Esophagus muscularis mucosa (tissue), 4 donors: Measurements from ENCODE around the gene SPIRE1. TPM values are rescaled to one million over a fixed set of nuclear protein-coding genes. Genes with fewer than 3 reads are reported as not detected.

Experiments used
- DNase-seq: peaks from one replicate; pipeline ENCODE4 v3.0.0-alpha.2; 2017; ENCODE audit errors: extremely low spot score
- H3K27ac ChIP-seq, 4 donors: fragments of 200-600 bp; sonication (generic); replicated peaks in 1 of 4; 1 replicate in 3 of 4; 2 replicates in 1 of 4; pipeline ENCODE4 v1.5.1; 2016 to 2019; ENCODE audit warnings: mild to moderate bottlenecking in 1 of 4
- H3K27me3 ChIP-seq, 4 donors: fragments of 200-600 bp; sonication (generic); one replicate each; pipeline versions ENCODE4 v1.5.1 to v1.6.0; 2016 to 2019
- H3K36me3 ChIP-seq, 4 donors: fragments of 200-600 bp; sonication (generic); one replicate each; pipeline ENCODE4 v1.5.1; 2016 to 2019
- H3K4me1 ChIP-seq, 4 donors: fragments of 200-600 bp; sonication (generic); one replicate each; pipeline ENCODE4 v1.5.1; 2016 to 2019
- H3K4me3 ChIP-seq, 4 donors: fragments of 200-600 bp; sonication (generic); 1 replicate in 2 of 4; 2 replicates in 2 of 4; pipeline ENCODE4 v1.5.1; 2016 to 2019; ENCODE audit warnings: mild to moderate bottlenecking in 4 of 4, moderate library complexity in 1 of 4
- H3K9me3 ChIP-seq, 4 donors: fragments of 200-600 bp; sonication (generic); 1 replicate in 3 of 4; 2 replicates in 1 of 4; pipeline ENCODE4 v1.5.1; 2016 to 2019
- CTCF ChIP-seq, 3 experiments: fragments of 200-600 bp in 2 of 3; fragments of 450-650 bp in 1 of 3; sonication (generic) in 2 of 3; IDR thresholded peaks; one replicate each; pipeline ENCODE4 v1.5.1; 2017 to 2019; ENCODE audit warnings: antibody characterized with exemption in 3 of 3, mild to moderate bottlenecking in 2 of 3, moderate library complexity in 1 of 3
- EP300 ChIP-seq: sonication (generic); formaldehyde crosslinking; IDR thresholded peaks from one replicate; pipeline ENCODE4 v1.6.1; 2017; ENCODE audit warnings: antibody characterized with exemption
- POLR2A ChIP-seq: fragments of 450-650 bp; IDR thresholded peaks from one replicate; pipeline ENCODE4 v1.6.1; 2017; ENCODE audit warnings: antibody characterized with exemption, moderate library complexity, mild to moderate bottlenecking, low read depth
- POLR2AphosphoS5 ChIP-seq, 2 donors: sonication (generic); formaldehyde crosslinking; IDR thresholded peaks; one replicate each; pipeline ENCODE4 v1.6.1; 2017; ENCODE audit warnings: antibody characterized with exemption in 2 of 2
- WGBS: methylation state at CpG from one replicate; pipeline ENCODE4 v1.1.5; 2018; 5-methylcytosine and 5-hydroxymethylcytosine counted together
- intact Hi-C: fragments of 100-400 bp; cut with DNase I; formaldehyde crosslinking; loops from one replicate; pipeline ENCODE4 v1.15.1; 2023
- total RNA-seq, 4 donors: library from RNA; depleted of rRNA; stranded (reverse); fragments of >200 nt; gene quantifications; one replicate each; pipeline versions ENCODE4 v1.1.0 to v1.2.1, GENCODE V29; 2016

Gene SPIRE1
- total RNA-seq, 4 donors from 2014 or later = 33.2 to 48.3 (median 40.2) TPM

- intact Hi-C loops = no loop called here
- DNase-seq = no peak
- Histone ChIP-seq H3K4me3 (no peak overlapping the region), H3K9me3 (no peaks in the 10 kb centered on the region), H3K27me3 (no peaks in the 10 kb centered on the region), H3K27ac (no peak overlapping the region), H3K4me1 (no peaks in the 10 kb centered on the region), H3K36me3 (peaks cover 0 to 10% (median 6%) of the 10 kb centered on the region in 4 donors)
- no peak for TF ChIP-seq EP300
- no peak for TF ChIP-seq CTCF (IDR thresholded peaks at IDR 0.05)
- TF ChIP-seq POLR2A = no peak
- TF ChIP-seq POLR2AphosphoS5 (IDR thresholded peaks at IDR 0.05) = no peak
- 70% methylated on average over 7 of the region's 7 CpGs for WGBS
These were observed 187.4 kb downstream of the SPIRE1 start for GRCh38 chr18:12470382-12471075.

GRCh38 chr18:12468445-12468844, 189.5 kb downstream of the SPIRE1 start:
- intact Hi-C loops = no loop called here

GRCh38 chr18:12464731-12465130, 193.2 kb downstream of the SPIRE1 start:
- Histone ChIP-seq H3K9me3 (no peaks in the 10 kb centered on the region), H3K4me3 (no peak overlapping the region), H3K36me3 (peaks cover 17 to 43% (median 23%) of the 10 kb centered on the region in 4 donors), H3K4me1 (no peaks in the 10 kb centered on the region), H3K27me3 (no peaks in the 10 kb centered on the region), H3K27ac (no peak overlapping the region)
- intact Hi-C loops = no loop called here
- WGBS = 93% methylated on average over 9 of the region's 9 CpGs
- no peak for TF ChIP-seq POLR2AphosphoS5 (IDR thresholded peaks at IDR 0.05)
- no peak for TF ChIP-seq POLR2A
- no peak for DNase-seq

More at GRCh38 chr18:12468445-12468844, 189.5 kb downstream of the SPIRE1 start:
- H3K27ac ChIP-seq = no peak overlapping the region
- H3K9me3 ChIP-seq = no peaks in the 10 kb centered on the region
- no peak for DNase-seq
- no peaks in the 10 kb centered on the region for H3K27me3 ChIP-seq
- no peak overlapping the region for H3K4me3 ChIP-seq
- peaks cover under 1 to 15% (median 11%) of the 10 kb centered on the region in 4 donors for H3K36me3 ChIP-seq
- 97% methylated on average over 4 of the region's 4 CpGs for WGBS
- H3K4me1 ChIP-seq = no peaks in the 10 kb centered on the region
- TF ChIP-seq EP300 (no peak), POLR2AphosphoS5 (IDR thresholded peaks at IDR 0.05) (no peak)

- no peak overlapping the region for H3K27ac ChIP-seq
- WGBS = 80% methylated on average over 7 of the region's 7 CpGs
- H3K4me1 ChIP-seq = no peaks in the 10 kb centered on the region
- H3K27me3 ChIP-seq = no peaks in the 10 kb centered on the region
- no peak for DNase-seq
- intact Hi-C loops = no loop called here
- H3K36me3 ChIP-seq = peaks cover 25 to 58% (median 35%) of the 10 kb centered on the region in 4 donors
- no peaks in the 10 kb centered on the region for H3K9me3 ChIP-seq
- TF ChIP-seq POLR2AphosphoS5 (IDR thresholded peaks at IDR 0.05) = no peak
- TF ChIP-seq CTCF (IDR thresholded peaks at IDR 0.05) = no peak
- no peak for TF ChIP-seq POLR2A
- no peak for TF ChIP-seq EP300
- H3K4me3 ChIP-seq = no peak overlapping the region
These were observed 194.7 kb downstream of the SPIRE1 start for GRCh38 chr18:12463191-12463590.

GRCh38 chr18:12462242-12462641, 195.7 kb downstream of the SPIRE1 start:
- Histone ChIP-seq H3K4me3 (no peak overlapping the region), H3K36me3 (peaks cover 25 to 61% (median 35%) of the 10 kb centered on the region in 4 donors), H3K27ac (no peak overlapping the region), H3K4me1 (no peaks in the 10 kb centered on the region), H3K27me3 (no peaks in the 10 kb centered on the region), H3K9me3 (no peaks in the 10 kb centered on the region)
- TF ChIP-seq CTCF (IDR thresholded peaks at IDR 0.05) (no peak), EP300 (no peak), POLR2AphosphoS5 (IDR thresholded peaks at IDR 0.05) (no peak), POLR2A (no peak)
- 92% methylated on average over 2 of the region's 2 CpGs for WGBS
- intact Hi-C loops = no loop called here
- DNase-seq = no peak

GRCh38 chr18:12461326-12461725, 196.6 kb downstream of the SPIRE1 start:
- Histone ChIP-seq H3K4me1 (no peaks in the 10 kb centered on the region), H3K27me3 (no peaks in the 10 kb centered on the region), H3K4me3 (no peak overlapping the region), H3K9me3 (no peaks in the 10 kb centered on the region), H3K27ac (no peak overlapping the region), H3K36me3 (peaks cover 25 to 61% (median 38%) of the 10 kb centered on the region in 4 donors)
- DNase-seq = no peak
- WGBS = 82% methylated on average over 6 of the region's 6 CpGs
- intact Hi-C loops = no loop called here
- no peak for TF ChIP-seq EP300
- TF ChIP-seq POLR2AphosphoS5 (IDR thresholded peaks at IDR 0.05) = no peak
- no peak for TF ChIP-seq POLR2A
- TF ChIP-seq CTCF (IDR thresholded peaks at IDR 0.05) = no peak
